Posterior cingulate gyrus (tissue), 11 donors: ENCODE measurements around the gene TEKT3.

Experiments
- DNase-seq, 10 donors: peaks; one replicate each; pipeline versions ENCODE4 v3.0.0 to v3.0.0-alpha.2; 2020 to 2021; ENCODE audit warnings: mixed read lengths in 3 of 10
- intact Hi-C: fragments of 100-400 bp; cut with DNase I; formaldehyde crosslinking; loops from one replicate; pipeline ENCODE4 v1.15.1; 2023

The TEKT3 gene

DNA sequence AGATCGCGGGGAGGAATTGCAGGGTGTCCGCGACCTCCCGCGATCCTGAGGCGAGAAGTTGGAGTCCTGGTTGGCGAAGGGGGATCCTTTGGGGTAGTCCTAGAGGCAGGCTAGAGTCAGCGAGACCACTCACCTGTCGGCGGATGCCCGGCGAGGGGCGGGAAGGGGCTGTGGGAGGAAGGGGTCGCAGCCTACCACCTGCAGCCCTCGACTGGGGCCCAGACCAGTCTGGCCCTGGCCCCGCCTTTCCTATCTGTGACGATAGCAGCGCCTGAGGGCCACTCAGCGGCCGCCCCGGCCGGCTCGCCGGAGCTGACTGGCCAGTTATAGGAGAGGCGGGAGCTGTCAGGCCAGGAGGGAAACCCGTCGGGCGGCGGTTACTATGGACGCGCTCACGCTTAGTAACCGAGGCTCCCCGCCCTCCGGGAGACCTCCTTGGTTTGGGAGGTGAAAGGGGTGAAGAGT is at the start of gene TEKT3:
TSS of gene TEKT3 (minus strand) at position 213 of the 465 bp plus-strand sequence. CDS start 10,012 bp downstream, outside the sequence.
- DNase-seq: peak; percentile 58 to 97 (median 78)
- intact Hi-C loops: no loop called here

- DNase-seq: no peak
- intact Hi-C loops: no loop called here
These were observed 47.1 kb upstream of the TEKT3 start for GRCh38 chr17:15388356-15389041.

GRCh38 chr17:15386083-15386482 is 44.7 kb upstream of the TEKT3 start:
- no peak for DNase-seq
- intact Hi-C loops: no loop called here

DNA sequence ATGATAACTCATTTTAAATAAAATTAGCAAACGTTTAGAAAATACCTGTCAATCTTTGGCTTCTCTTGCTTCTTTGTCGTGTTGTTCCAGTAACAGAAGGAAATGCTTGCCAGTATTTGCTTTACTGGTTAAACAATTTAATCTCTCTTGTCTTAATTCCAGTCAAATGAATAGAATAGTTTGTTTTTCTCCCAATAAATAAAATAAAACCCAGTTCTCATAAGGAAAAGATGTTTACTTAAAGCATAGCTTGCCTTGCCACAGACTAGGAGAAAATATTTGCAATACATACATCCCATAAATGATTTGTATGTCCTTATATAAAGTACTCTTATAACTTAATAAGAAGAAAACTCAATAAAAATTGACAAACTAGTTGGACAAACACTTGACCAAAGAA is 43.9 kb upstream of the TEKT3 start:
- DNase-seq: no peak
- intact Hi-C loops: no loop called here

DNA sequence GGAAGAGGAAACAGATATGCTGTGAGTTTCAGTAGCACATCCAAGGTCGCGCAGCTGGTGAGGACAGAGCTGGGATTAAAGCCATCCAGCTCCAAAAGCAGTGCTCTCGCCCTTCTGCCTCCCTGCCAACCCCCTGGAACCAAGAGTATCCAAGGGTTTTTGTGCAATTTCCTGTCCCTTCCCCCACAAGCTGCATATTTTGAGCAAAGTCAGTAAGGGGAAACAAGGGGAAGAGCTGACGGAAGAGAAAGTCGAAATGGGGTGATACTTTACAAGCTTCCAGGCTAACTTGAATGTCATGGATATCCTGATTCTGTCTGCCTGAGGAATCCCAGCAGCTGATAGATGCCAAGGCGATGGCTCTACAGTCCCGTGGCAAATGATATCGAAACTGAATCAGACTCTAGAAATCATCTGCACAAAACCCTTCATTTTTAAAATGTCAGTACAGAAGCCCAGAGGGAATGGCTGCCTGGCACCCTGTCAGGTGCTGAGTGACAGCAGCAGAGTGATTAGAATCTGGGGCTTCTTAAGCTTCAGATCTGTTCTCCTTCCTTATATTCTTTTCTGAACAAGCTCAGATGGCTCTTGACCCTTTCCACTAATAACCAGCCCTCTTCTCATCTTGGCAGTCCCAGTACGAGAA is 42.9 kb upstream of the TEKT3 start:
- DNase-seq: peak in 4 of 10 donors; percentile 17 to 79 (median 42)
- intact Hi-C loops: no loop called here

- no peak for DNase-seq
- intact Hi-C loops: no loop called here
These were observed 41.5 kb upstream of the TEKT3 start for GRCh38 chr17:15382914-15383313.

GRCh38 chr17:15381707-15382106 is 40.3 kb upstream of the TEKT3 start:
- no peak for DNase-seq
- intact Hi-C loops: no loop called here

DNA sequence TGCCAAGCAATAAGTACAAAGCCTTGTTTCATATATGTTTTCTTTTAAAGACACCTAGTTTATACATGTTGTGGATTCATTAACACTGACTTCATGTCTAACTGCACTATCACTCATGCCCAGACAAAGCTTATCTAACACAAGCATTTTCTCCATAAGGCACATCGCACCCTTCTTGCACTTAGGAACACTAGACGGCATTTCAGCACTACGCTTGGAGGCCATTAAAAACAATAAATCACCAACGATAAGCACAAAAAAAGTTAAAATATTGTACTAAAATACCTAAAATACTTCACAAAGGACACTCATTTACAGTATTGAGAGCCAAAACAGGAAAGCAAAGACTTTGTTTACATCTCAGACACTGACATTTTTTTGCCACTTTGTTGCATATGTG is 39.0 kb upstream of the TEKT3 start:
- intact Hi-C loops: no loop called here

GRCh38 chr17:15379659-15380058 is 38.3 kb upstream of the TEKT3 start:
- no peak for DNase-seq
- intact Hi-C loops: loop anchor here (10.0 kb wide), 1 partner anchor 115 kb away; the partner anchor contains the start of gene PMP22

More for the DNA sequence above, 39.0 kb upstream of the TEKT3 start:
- DNase-seq: no peak

- intact Hi-C loops: loop anchor here (10.0 kb wide), 1 partner anchor 113 kb away; the partner anchor contains the start of gene PMP22
- DNase-seq: no peak
These were observed 36.8 kb upstream of the TEKT3 start for GRCh38 chr17:15378243-15378642.

DNA sequence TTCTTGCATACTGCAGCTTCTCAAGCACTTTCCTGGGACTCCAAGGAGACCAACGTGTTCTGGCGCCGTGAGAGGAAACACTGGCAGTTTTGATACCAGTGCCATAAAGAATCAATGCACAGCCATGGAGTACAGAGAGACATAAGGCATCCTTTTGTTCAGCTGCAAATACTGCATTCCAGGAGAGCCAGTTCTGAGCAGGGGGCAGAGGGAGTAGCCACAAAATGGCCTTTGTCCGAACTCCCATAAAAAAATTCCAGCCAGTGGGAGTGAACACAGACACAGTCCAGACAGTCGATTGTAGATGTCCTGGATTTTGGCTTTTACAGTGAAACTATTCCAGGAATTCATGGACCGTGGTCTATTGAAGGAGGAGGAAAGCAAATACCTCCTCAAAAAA is 36.2 kb upstream of the TEKT3 start:
- intact Hi-C loops: loop anchor here (10.0 kb wide), 1 partner anchor 113 kb away; the partner anchor contains the start of gene PMP22
- DNase-seq: peak in 3 of 10 donors; percentile 7 to 51 (median 51)

DNA sequence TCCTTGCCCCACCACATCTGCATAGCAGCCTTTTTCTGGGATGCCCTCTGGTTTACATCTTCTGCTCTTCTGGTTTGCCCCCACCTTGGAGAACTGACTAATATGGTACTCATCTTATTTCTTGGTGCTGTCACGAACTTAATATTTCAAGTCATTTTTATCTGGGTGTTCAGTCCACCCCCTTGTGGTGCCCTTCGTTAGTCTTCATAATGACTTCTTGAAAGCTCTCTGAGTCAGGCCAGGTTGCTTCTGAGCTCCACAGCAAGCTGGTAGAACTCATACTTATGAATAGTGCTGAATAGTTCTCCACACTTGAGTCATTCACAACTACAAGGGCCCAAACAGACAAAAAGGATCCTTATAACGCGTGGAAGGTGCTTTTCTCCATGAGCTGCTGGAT is 35.8 kb upstream of the TEKT3 start:
- DNase-seq: no peak
- intact Hi-C loops: loop anchor here (10.0 kb wide), 1 partner anchor 112 kb away; the partner anchor contains the start of gene PMP22

DNA sequence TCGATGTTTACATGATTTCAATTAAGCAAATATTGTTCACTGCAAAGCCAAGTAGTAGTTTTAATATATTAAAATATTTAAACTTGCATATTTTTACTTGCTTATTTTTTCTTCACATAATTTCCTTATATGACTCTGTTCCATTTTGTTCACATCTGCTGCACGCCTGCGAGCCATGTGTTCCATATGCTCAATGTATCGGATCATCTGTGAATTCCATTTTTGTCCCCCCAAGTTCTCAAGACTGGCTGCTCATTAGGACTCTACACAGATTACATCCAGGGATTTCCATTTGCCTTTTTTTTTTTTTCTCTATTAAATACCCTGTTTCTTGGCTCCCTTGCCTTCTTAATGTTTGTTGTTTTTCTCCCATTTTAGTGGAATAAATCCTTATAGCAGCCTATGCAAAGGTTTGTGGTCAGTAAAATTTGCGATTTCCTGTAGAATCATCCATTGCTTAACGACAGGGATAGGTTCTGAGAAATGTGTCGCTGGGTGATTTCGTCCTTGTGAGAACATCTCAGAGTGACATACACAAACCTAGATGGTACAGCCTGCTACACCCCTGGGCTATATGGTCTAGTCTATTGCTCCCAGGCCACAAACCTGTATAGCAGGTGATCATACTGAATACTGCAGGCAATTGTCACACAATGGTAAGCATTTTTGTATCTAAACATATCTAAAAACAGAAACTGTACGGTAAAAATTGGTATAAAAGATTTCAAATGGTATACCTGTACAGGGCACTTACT is 30.2 kb upstream of the TEKT3 start:
- peak in 1 of 10 donors; percentile 18 for DNase-seq
- intact Hi-C loops: loop anchor here (10.0 kb wide), 1 partner anchor 107 kb away; the partner anchor contains the start of gene PMP22

- intact Hi-C loops: no loop called here
- DNase-seq: no peak
These were observed 27.2 kb upstream of the TEKT3 start for GRCh38 chr17:15368600-15368999.

GRCh38 chr17:15366026-15366425 is 24.6 kb upstream of the TEKT3 start:
- no peak for DNase-seq
- intact Hi-C loops: no loop called here

- intact Hi-C loops: no loop called here
- DNase-seq: no peak
These were observed 23.2 kb upstream of the TEKT3 start for GRCh38 chr17:15364615-15365014.

DNA sequence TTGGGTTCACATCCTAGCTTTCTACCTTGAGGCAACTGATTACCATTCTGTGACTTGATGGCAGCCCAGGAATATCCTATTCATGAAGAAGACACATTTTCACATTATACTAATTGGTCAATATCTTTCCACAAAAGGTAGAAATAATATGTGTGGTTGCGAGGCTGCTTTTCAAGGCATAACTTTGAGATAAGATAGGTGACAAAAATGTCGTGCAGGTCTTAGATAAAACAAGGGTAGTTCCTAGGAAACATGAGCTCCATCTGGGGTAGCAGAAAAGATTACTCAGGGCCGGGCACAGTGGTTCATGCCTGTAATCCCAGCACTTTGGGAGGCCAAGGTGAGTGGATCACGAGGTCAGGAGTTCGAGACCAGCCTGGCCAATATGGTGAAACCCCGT is 22.3 kb upstream of the TEKT3 start:
- intact Hi-C loops: no loop called here

GRCh38 chr17:15361592-15361991 is 20.2 kb upstream of the TEKT3 start:
- intact Hi-C loops: no loop called here
- DNase-seq: no peak

More for the DNA sequence above, 22.3 kb upstream of the TEKT3 start:
- DNase-seq: no peak

GRCh38 chr17:15361151-15361550 is 19.8 kb upstream of the TEKT3 start:
- intact Hi-C loops: no loop called here
- no peak for DNase-seq

DNA sequence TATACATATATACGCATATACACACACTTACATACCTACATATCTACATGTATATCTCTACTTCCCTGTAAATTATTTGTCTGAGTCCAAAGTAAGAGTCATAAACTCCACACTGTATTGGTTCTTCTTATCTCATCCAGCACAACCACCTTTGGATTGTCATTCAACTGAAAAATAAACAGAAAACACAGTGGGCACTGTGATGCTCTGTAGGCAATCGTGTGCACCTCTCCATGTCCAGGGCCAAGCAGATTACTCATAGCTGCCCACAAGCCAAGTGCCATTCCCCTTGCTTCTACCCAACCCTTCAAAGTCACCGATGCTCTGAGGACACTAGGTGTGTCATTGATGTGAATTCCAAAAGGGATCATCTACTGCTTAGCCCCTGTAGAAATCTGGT is 12.9 kb upstream of the TEKT3 start:
- intact Hi-C loops: no loop called here
- no peak for DNase-seq

DNA sequence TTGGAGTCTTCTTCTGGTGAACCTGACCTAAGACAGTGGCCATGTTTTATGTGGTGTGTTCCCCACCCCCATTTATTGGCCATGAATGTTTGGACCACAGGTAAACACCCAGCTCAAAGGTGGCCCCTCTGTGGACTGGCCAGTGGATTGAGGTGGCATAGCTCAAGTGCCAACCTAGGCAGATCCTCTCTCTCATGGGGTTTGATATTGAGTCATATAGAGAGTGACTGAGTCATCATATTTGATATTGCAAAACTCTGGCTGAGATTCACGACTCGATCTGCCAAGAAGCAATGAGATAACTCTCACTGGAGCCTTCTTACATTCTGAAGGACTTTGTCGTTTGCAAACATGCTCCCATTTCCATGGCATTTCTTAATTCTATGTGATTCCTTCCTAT is 10.5 kb upstream of the TEKT3 start:
- DNase-seq: no peak
- intact Hi-C loops: no loop called here
